H1 (cell line): Measurements from ENCODE around the gene CENPV. TPM values are rescaled to one million over a fixed set of nuclear protein-coding genes. Genes with fewer than 3 reads are reported as not detected.

Experiments
- CTCF ChIA-PET: fragments of 300-600 bp; sonication (Branson Sonifier 250); formaldehyde crosslinking; loops from one replicate; lab custom pipeline; 2021; ENCODE audit not compliant: partially characterized antibody; lab: Charles Lee
- POLR2A ChIA-PET: fragments of 300-600 bp; sonication (Branson Sonifier 250); formaldehyde crosslinking; loops from one replicate; lab custom pipeline; 2021; ENCODE audit warnings: inconsistent platforms; ENCODE audit not compliant: partially characterized antibody; lab: Charles Lee
- DNase-seq, 2 experiments: peaks; one replicate each; pipeline versions ENCODE4 v3.0.0 to v3.0.0-alpha.2; 2010 to 2022; ENCODE audit warnings: low spot score in 2 of 2, low read depth in 1 of 2, mixed read lengths in 1 of 2
- FAIRE-seq: peaks from 2 replicates; lab custom pipeline; 2011; peaks lifted over from hg19 to GRCh38; lab: Jason Lieb, UNC
- H2AFZ ChIP-seq: 2 replicates; pipeline ENCODE4 v1.8.1; 2012; ENCODE audit warnings: low read length, inconsistent platforms
- H2AK5ac ChIP-seq: 2 replicates; pipeline ENCODE4 v1.6.1; 2013; ENCODE audit warnings: low read depth, low read length
- H2BK120ac ChIP-seq: replicated peaks from 2 replicates; pipeline ENCODE3; 2013; ENCODE audit warnings: low read depth, low read length, inconsistent platforms
- H2BK12ac ChIP-seq: 2 replicates; pipeline ENCODE4 v1.6.1; 2013; ENCODE audit warnings: low read depth, low read length
- H2BK15ac ChIP-seq: 2 replicates; pipeline ENCODE4 v1.6.1; 2013; ENCODE audit warnings: low read length
- H2BK20ac ChIP-seq: 2 replicates; pipeline ENCODE4 v1.6.1; 2013; ENCODE audit warnings: low read length
- H2BK5ac ChIP-seq: 2 replicates; pipeline ENCODE4 v1.6.1; 2013; ENCODE audit warnings: low read depth, low read length
- H3K14ac ChIP-seq: 2 replicates; pipeline ENCODE4 v1.6.1; 2013; ENCODE audit warnings: inconsistent platforms; ENCODE audit not compliant: insufficient read length
- H3K18ac ChIP-seq: 2 replicates; pipeline ENCODE4 v1.6.1; 2013; ENCODE audit warnings: low read length; ENCODE audit errors: extremely low read depth
- H3K23ac ChIP-seq: 2 replicates; pipeline ENCODE4 v1.6.1; 2013; ENCODE audit warnings: inconsistent platforms; ENCODE audit not compliant: insufficient read length
- H3K23me2 ChIP-seq: 2 replicates; pipeline ENCODE4 v1.6.1; 2013; ENCODE audit warnings: low read depth, low read length
- H3K27ac ChIP-seq: 2 replicates; pipeline ENCODE4 v1.6.1; 2011; ENCODE audit warnings: low read depth, low read length, inconsistent platforms
- H3K27me3 ChIP-seq, 4 experiments: replicated peaks in 1 of 4; 1 replicate in 1 of 4; 2 replicates in 3 of 4; pipeline versions ENCODE4 v1.6.1 to v1.8.1; 2011 to 2013; ENCODE audit warnings: low read length in 3 of 4, mild to moderate bottlenecking in 3 of 4, inconsistent platforms in 2 of 4, mixed read lengths in 2 of 4, moderate library complexity in 1 of 4; ENCODE audit not compliant: control insufficient read depth in 3 of 4, insufficient read depth in 3 of 4; ENCODE audit errors: extremely low read depth in 1 of 4
- H3K36me3 ChIP-seq, 4 experiments: 2 replicates each; pipeline versions ENCODE4 v1.6.1 to v1.8.1; 2011 to 2013; ENCODE audit warnings: mild to moderate bottlenecking in 4 of 4, low read length in 3 of 4, moderate library complexity in 2 of 4, control low read depth in 1 of 4, inconsistent platforms in 1 of 4; ENCODE audit not compliant: insufficient read depth in 4 of 4, control insufficient read depth in 2 of 4
- H3K4ac ChIP-seq: replicated peaks from 2 replicates; pipeline ENCODE3; 2013; ENCODE audit warnings: low read length, low read depth, mixed read lengths, inconsistent platforms; ENCODE audit not compliant: insufficient read length
- H3K4me1 ChIP-seq, 4 experiments: replicated peaks in 1 of 4; 1 replicate in 1 of 4; 2 replicates in 3 of 4; pipeline versions ENCODE4 v1.6.1 to v1.8.1; 2011 to 2013; ENCODE audit warnings: low read length in 3 of 4, inconsistent platforms in 2 of 4, mixed read lengths in 1 of 4; ENCODE audit not compliant: insufficient read depth in 4 of 4, control insufficient read depth in 3 of 4
- H3K4me2 ChIP-seq, 2 experiments: 2 replicates each; pipeline versions ENCODE4 v1.6.1 to v1.8.1; 2011 to 2013; ENCODE audit warnings: low read depth in 2 of 2, low read length in 2 of 2, control low read depth in 1 of 2, inconsistent platforms in 1 of 2, mild to moderate bottlenecking in 1 of 2; ENCODE audit not compliant: insufficient read depth in 1 of 2
- H3K4me3 ChIP-seq, 4 experiments: fragments of 200-600, 300-600 bp in 1 of 4; sonication (generic), shearing (Covaris generic), sonication (Bioruptor Twin) in 1 of 4; 2 replicates each; pipeline versions ENCODE4 v1.5.1 to v1.8.1; 2011 to 2016; ENCODE audit warnings: low read length in 4 of 4, low read depth in 3 of 4, control low read depth in 2 of 4, inconsistent platforms in 2 of 4, mild to moderate bottlenecking in 2 of 4, mixed read lengths in 1 of 4, moderate library complexity in 1 of 4; ENCODE audit not compliant: insufficient read depth in 2 of 4; ENCODE audit errors: extremely low read depth in 1 of 4
- H3K56ac ChIP-seq: replicated peaks from 2 replicates; pipeline ENCODE3; 2013; ENCODE audit warnings: low read depth, mild to moderate bottlenecking, mixed read lengths, low read length, inconsistent platforms; ENCODE audit not compliant: insufficient read length
- H3K79me1 ChIP-seq: 2 replicates; pipeline ENCODE4 v1.6.1; 2013; ENCODE audit warnings: low read depth, low read length, control low read depth
- H3K79me2 ChIP-seq, 2 experiments: 2 replicates each; pipeline versions ENCODE4 v1.6.1 to v1.8.1; 2012 to 2013; ENCODE audit warnings: low read length in 2 of 2, mild to moderate bottlenecking in 2 of 2, inconsistent platforms in 1 of 2; ENCODE audit not compliant: insufficient read depth in 2 of 2, control insufficient read depth in 1 of 2
- H3K9ac ChIP-seq, 4 experiments: replicated peaks in 1 of 4; 1 replicate in 1 of 4; 2 replicates in 3 of 4; pipeline versions ENCODE4 v1.6.1 to v1.8.1; 2011 to 2013; ENCODE audit warnings: low read depth in 3 of 4, low read length in 3 of 4, control low read depth in 2 of 4, mild to moderate bottlenecking in 2 of 4, moderate library complexity in 2 of 4, inconsistent platforms in 1 of 4; ENCODE audit errors: extremely low read depth in 1 of 4
- H3K9me3 ChIP-seq, 2 experiments: 2 replicates each; pipeline versions ENCODE4 v1.6.1 to v1.8.1; 2012 to 2013; ENCODE audit warnings: mild to moderate bottlenecking in 2 of 2, moderate library complexity in 2 of 2, control low read depth in 1 of 2, inconsistent platforms in 1 of 2, low read depth in 1 of 2, low read length in 1 of 2, mixed read lengths in 1 of 2; ENCODE audit not compliant: insufficient read depth in 2 of 2
- H4K20me1 ChIP-seq, 2 experiments: replicated peaks in 1 of 2; 2 replicates each; pipeline versions ENCODE3 to v1.8.1; 2011 to 2013; ENCODE audit warnings: inconsistent platforms in 2 of 2, low read length in 2 of 2, mild to moderate bottlenecking in 1 of 2; ENCODE audit not compliant: insufficient read depth in 2 of 2, control insufficient read depth in 1 of 2
- H4K5ac ChIP-seq: 2 replicates; pipeline ENCODE4 v1.6.1; 2013; ENCODE audit warnings: low read length, low read depth, mixed read lengths, inconsistent platforms; ENCODE audit not compliant: insufficient read length
- H4K8ac ChIP-seq: 2 replicates; pipeline ENCODE4 v1.8.0; 2013; ENCODE audit warnings: mild to moderate bottlenecking, moderate library complexity, low read length, inconsistent platforms; ENCODE audit not compliant: insufficient read depth; ENCODE audit errors: extremely low read depth
- H4K91ac ChIP-seq: replicated peaks from 2 replicates; pipeline ENCODE3; 2013; ENCODE audit warnings: low read length, mixed read lengths, inconsistent platforms; ENCODE audit not compliant: insufficient read length
- BRCA1 ChIP-seq: IDR thresholded peaks from 2 replicates; pipeline ENCODE4 v1.6.1; 2012; ENCODE audit warnings: low read depth, low read length, improper control_type of control experiment
- CTBP2 ChIP-seq: IDR thresholded peaks from 2 replicates; pipeline ENCODE4 v1.7.0; 2011; ENCODE audit warnings: borderline replicate concordance, mild to moderate bottlenecking, moderate library complexity, mixed read lengths, low read length; ENCODE audit not compliant: insufficient read depth, insufficient read length
- HDAC2 ChIP-seq, 2 experiments: fragments of 300-600 bp in 1 of 2; sonication (generic) in 1 of 2; IDR thresholded peaks; 2 replicates each; pipeline ENCODE4 v1.6.1; 2011 to 2012; ENCODE audit warnings: low read depth in 2 of 2, low read length in 2 of 2, mild to moderate bottlenecking in 2 of 2, moderate library complexity in 2 of 2, borderline replicate concordance in 1 of 2, inconsistent platforms in 1 of 2
- KDM1A ChIP-seq: fragments of 200-600, 300-600 bp; sonication (generic); IDR thresholded peaks from 2 replicates; pipeline ENCODE4 v1.7.1; 2016; ENCODE audit warnings: mild to moderate bottlenecking, low read length, borderline replicate concordance
- MAFK ChIP-seq: IDR thresholded peaks from 2 replicates; pipeline ENCODE4 v1.6.1; 2012; ENCODE audit warnings: low read depth, mild to moderate bottlenecking, improper control_type of control experiment, low read length
- POLR2A ChIP-seq, 2 experiments: IDR thresholded peaks; 1 replicate in 1 of 2; 2 replicates in 1 of 2; pipeline ENCODE4 v1.6.1; 2011; ENCODE audit warnings: low read depth in 2 of 2, low read length in 2 of 2, mild to moderate bottlenecking in 2 of 2; ENCODE audit errors: control extremely low read depth in 1 of 2
- TAF1 ChIP-seq: IDR thresholded peaks from 2 replicates; pipeline ENCODE4 v1.6.1; 2011; ENCODE audit warnings: mild to moderate bottlenecking, low read depth, low read length
- WGBS, 2 experiments: shearing (Covaris generic) in 1 of 2; methylation state at CpG; one replicate each; pipeline versions ENCODE4 v1.1.6 to v1.1.7; 2013 to 2015; ENCODE audit warnings: low lambda C conversion rate in 2 of 2, mixed read lengths in 2 of 2, inconsistent platforms in 1 of 2, low coverage in 1 of 2, missing lambda C conversion rate in 1 of 2; ENCODE audit not compliant: insufficient replicate concordance in 2 of 2, insufficient coverage in 1 of 2, insufficient read length in 1 of 2; ENCODE audit errors: extremely low coverage in 1 of 2, missing lambda C conversion rate in 1 of 2; 5-methylcytosine and 5-hydroxymethylcytosine counted together
- polyA plus RNA-seq, 7 experiments: library from polyadenylated mRNA; depleted of rRNA in 3 of 7; stranded (reverse) in 5 of 7; unstranded in 2 of 7; fragments of >200 nt in 5 of 7; fragments of 200-250 nt in 2 of 7; gene quantifications; 1 replicate in 5 of 7; 2 replicates in 1 of 7; 4 replicates in 1 of 7; pipeline versions ENCODE4 v1.2.1 to v1.2.3, GENCODE V29; 2011 to 2013; ENCODE audit warnings: missing spikeins in 2 of 7, mixed read lengths in 2 of 7
- total RNA-seq: library from RNA; stranded (reverse); fragmentation: NEBNext Ultra II Directional; extraction: Animal tissue kit (Norgen Biotek cat#: 25700); gene quantifications from 2 replicates; pipeline ENCODE4 v1.2.1, GENCODE V29; 2021
- TF ChIP-seq, protein P1 (sequence below): IDR thresholded peaks from 2 replicates; pipeline ENCODE4 v1.6.1; 2012; ENCODE audit warnings: inconsistent platforms
- TF ChIP-seq, protein P2 (sequence below): IDR thresholded peaks from 2 replicates; pipeline ENCODE4 v1.6.1; 2012; ENCODE audit warnings: low read length, inconsistent platforms

The CENPV gene
- total and polyA plus RNA-seq, 2 of the 8 experiments (the other 6 are each of a cell fraction or from before 2014, with no cell fraction given): 249 to 260 TPM

DNA sequence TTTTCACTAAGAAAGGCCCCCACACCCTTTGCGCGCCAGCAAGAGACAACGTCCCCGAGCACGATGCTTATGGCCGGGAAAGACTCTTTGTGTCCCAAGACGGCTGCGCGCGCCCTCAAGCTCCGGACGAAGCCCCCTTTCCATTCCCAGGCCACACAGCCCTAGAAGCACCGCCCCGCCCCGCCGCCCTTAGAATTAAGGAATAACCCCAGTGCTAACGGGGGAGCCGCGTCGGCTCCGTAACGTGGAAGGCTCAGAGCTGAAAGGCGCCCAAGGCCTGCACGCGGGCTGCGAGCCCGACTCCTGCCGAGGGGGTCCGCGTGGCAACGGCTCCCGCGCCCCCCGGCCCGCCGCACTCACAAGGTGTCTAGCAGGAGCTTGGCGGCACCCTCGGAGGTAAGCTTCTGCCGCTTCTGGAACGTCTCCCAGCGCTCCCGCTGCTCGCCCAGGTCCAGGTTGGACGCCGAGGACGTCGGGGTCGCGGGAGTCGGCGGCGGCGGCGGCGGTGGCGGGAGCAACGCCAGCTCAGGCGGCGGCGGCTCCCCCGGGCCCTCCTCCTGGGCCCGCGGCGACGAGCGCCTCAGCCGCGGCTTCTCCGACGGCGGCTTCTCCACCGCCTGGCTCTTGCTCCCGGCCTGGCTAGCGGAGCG, 477 bp downstream of the CENPV start:
- peak in 1 of 2 experiments; percentile 80 for DNase-seq
- Histone ChIP-seq H3K9ac (peak overlapping the region; percentile 91 to 96 (median 92)), H3K18ac (peak overlapping the region; percentile 62), H3K4me3 (peak overlapping the region; percentile 78 to 95 (median 86)), H3K4me1 (0 out of 7 replicates have a peak, but pooled peaks cover 0 to 2% (median 0%) of the 10 kb centered on the region in 4 experiments), H4K5ac (peak overlapping the region; percentile 64), H2BK5ac (peak overlapping the region; percentile 83; the same call in 1 of the 2 replicates), H4K20me1 (peaks cover 0 to 3% of the 10 kb centered on the region in 2 experiments), H2AK5ac (no peak overlapping the region), H3K23me2 (peaks cover 2% of the 10 kb centered on the region; the same call in 1 of the 2 replicates), H3K79me2 (peaks cover 0 to 34% of the 10 kb centered on the region in 2 experiments; a peak in 2 of 4 replicates), H2BK120ac (no peak overlapping the region), H4K91ac (no peak overlapping the region), H3K4ac (peak overlapping the region; percentile 89), H3K36me3 (peaks cover 15 to 20% (median 17%) of the 10 kb centered on the region in 4 experiments), H3K79me1 (no peaks in the 10 kb centered on the region), H3K9me3 (no peaks in the 10 kb centered on the region), H2AFZ (0 out of 2 replicates have a peak overlapping the region, but pooled peaks have one; percentile 25), H2BK20ac (no peak overlapping the region), H3K27me3 (no peaks in the 10 kb centered on the region; a peak in 1 of 7 replicates), H2BK15ac (no peak overlapping the region), H4K8ac (peak overlapping the region; percentile 99), H3K23ac (no peak overlapping the region), H3K14ac (no peak overlapping the region), H3K56ac (peak overlapping the region; percentile 82), H3K4me2 (peak overlapping the region; percentile 66 to 78), H2BK12ac (no peak overlapping the region), H3K27ac (peak overlapping the region; percentile 55)
- 2% methylated on average over 41 of the region's 75 CpGs; no CpG with 5 or more reads in 1 of the 2 experiments for WGBS, 2 experiments
- ChIA-PET POLR2A (interaction anchor here (0.7 to 6.7 kb wide), 27 partner anchors 10 to 152 kb away, joined by 3 to 71 read pairs (median 4); partner anchors contain the start of genes NCOR1, PIGL and UBB), CTCF (interaction anchor here (0.9 to 5.7 kb wide), 3 partner anchors 11 to 143 kb away, joined by 3 to 44 read pairs (median 5); no protein-coding TSS in a partner anchor)
- FAIRE-seq: no peak
- no peak for TF ChIP-seq CTBP2
- no peak for TF ChIP-seq BRCA1
- TF ChIP-seq MAFK: no peak
- TF ChIP-seq KDM1A: peak; percentile 85
- TF ChIP-seq, protein P1, sequence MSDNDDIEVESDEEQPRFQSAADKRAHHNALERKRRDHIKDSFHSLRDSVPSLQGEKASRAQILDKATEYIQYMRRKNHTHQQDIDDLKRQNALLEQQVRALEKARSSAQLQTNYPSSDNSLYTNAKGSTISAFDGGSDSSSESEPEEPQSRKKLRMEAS: peak; percentile 90
- TF ChIP-seq, protein P2, sequence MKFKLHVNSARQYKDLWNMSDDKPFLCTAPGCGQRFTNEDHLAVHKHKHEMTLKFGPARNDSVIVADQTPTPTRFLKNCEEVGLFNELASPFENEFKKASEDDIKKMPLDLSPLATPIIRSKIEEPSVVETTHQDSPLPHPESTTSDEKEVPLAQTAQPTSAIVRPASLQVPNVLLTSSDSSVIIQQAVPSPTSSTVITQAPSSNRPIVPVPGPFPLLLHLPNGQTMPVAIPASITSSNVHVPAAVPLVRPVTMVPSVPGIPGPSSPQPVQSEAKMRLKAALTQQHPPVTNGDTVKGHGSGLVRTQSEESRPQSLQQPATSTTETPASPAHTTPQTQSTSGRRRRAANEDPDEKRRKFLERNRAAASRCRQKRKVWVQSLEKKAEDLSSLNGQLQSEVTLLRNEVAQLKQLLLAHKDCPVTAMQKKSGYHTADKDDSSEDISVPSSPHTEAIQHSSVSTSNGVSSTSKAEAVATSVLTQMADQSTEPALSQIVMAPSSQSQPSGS: no peak
- TF ChIP-seq HDAC2 (IDR thresholded peaks at IDR 0.05; ENCODE audit: borderline replicate concordance in 1 of 2, low read depth in 2 of 2, low read length in 2 of 2): peak; percentile 74; a peak in 1 of 4 replicates
- TF ChIP-seq TAF1: peak; percentile 4; the same call in 1 of the 2 replicates
- no peak for TF ChIP-seq POLR2A (IDR thresholded peaks at IDR 0.05; ENCODE audit: control extremely low read depth in 1 of 2, low read depth in 2 of 2, low read length in 2 of 2)
